ENCODE results near the gene OR12D1. TPM values are rescaled to one million over a fixed set of nuclear protein-coding genes. Genes with fewer than 3 reads are reported as not detected.
A peak's percentile ranks its signal among the peaks of the same experiment; 100 is the strongest.

The OR12D1 gene
- total and polyA plus RNA-seq, 2 of the 4 experiments (the other 2 are of a cell fraction) = not detected

DNA sequence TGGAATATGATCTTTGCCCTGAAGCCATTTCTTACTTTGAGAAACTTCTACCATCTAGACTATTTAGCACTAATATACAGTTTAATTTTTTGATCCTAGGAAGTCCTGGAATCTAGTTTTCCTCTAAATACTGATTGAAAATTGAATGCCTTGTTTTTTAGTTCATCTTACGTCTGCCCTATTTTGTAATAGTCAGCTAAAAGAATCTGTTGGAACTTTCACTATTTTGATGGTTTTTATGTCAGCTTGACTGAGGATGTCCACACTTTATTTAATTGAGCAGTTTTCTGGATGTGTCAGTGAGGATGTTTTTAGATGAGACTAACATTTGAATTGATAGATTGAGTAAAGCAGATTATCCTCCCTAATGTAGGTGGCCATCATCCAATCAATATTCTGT is 10.9 kb upstream of the OR12D1 start:
- intact Hi-C loops (cut with micrococcal nuclease) (no loop called here), dilution Hi-C loops (cut with HindIII; ENCODE audit: low sequenced_read_pairs, unreplicated experiment) (no loop called here), in situ Hi-C loops (cut with MboI; ENCODE audit: low sequenced_read_pairs) (no loop called here)
- H3K18ac ChIP-seq (ENCODE audit: low read depth, low read length) = no peak overlapping the region
- H3K9me3 ChIP-seq (ENCODE audit: control insufficient read depth, insufficient read depth, low read length) = no peaks in the 10 kb centered on the region; the same call in 1 of the 2 replicates
- DNase-seq = no peak
- H3K9ac ChIP-seq (ENCODE audit: low read depth, low read length) = no peak overlapping the region
- no peak overlapping the region for H2AK9ac ChIP-seq (replicated peaks; ENCODE audit: low read depth, low read length, poor library complexity)
- no peak overlapping the region for H3K4me3 ChIP-seq (ENCODE audit: insufficient read depth, low read depth, low read length)
- H2AFZ ChIP-seq (replicated peaks; ENCODE audit: low read length, poor library complexity) = no peak overlapping the region
- H2BK5ac ChIP-seq (ENCODE audit: low read depth, low read length, poor library complexity, severe bottlenecking) = no peak overlapping the region
- no peak overlapping the region for H3K56ac ChIP-seq (ENCODE audit: extremely low read depth, insufficient read depth, low read length)
- H4K5ac ChIP-seq (ENCODE audit: low read depth, low read length) = no peak overlapping the region
- no peak overlapping the region for H3K4me2 ChIP-seq (ENCODE audit: low read depth, low read length)
- H3K9me1 ChIP-seq (ENCODE audit: insufficient read depth, low read length) = no peaks in the 10 kb centered on the region
- TF ChIP-seq, protein P1, sequence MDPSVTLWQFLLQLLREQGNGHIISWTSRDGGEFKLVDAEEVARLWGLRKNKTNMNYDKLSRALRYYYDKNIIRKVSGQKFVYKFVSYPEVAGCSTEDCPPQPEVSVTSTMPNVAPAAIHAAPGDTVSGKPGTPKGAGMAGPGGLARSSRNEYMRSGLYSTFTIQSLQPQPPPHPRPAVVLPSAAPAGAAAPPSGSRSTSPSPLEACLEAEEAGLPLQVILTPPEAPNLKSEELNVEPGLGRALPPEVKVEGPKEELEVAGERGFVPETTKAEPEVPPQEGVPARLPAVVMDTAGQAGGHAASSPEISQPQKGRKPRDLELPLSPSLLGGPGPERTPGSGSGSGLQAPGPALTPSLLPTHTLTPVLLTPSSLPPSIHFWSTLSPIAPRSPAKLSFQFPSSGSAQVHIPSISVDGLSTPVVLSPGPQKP (IDR thresholded peaks at IDR 0.05; ENCODE audit: borderline replicate concordance, low read depth, low read length) = no peak
- peak; percentile 24; the same call in 1 of the 2 replicates for TF ChIP-seq MAFK (IDR thresholded peaks at IDR 0.05; ENCODE audit: low read depth, low read length)
- H3K27me3 ChIP-seq (ENCODE audit: control insufficient read depth, insufficient read depth, low read length) = no peaks in the 10 kb centered on the region
- no peak overlapping the region for H3K23ac ChIP-seq (ENCODE audit: low read depth, low read length)
- no peaks in the 10 kb centered on the region for H4K20me1 ChIP-seq (ENCODE audit: insufficient read depth, low read length)
- no peak overlapping the region for H2BK20ac ChIP-seq (ENCODE audit: low read depth, low read length)
- H2BK120ac ChIP-seq (ENCODE audit: low read depth, low read length) = no peak overlapping the region
- WGBS, 2 experiments (ENCODE audit: extremely low coverage in 2 of 2, insufficient read length in 1 of 2) = no CpG with 5 or more reads among the region's 1 CpG
- H3K4me1 ChIP-seq (ENCODE audit: control insufficient read depth, insufficient read depth, low read length) = no peaks in the 10 kb centered on the region
- no peak overlapping the region for H3K27ac ChIP-seq (ENCODE audit: insufficient read depth, low read length)
- H3K4ac ChIP-seq (ENCODE audit: low read depth, low read length) = no peak overlapping the region
- H2AK5ac ChIP-seq (ENCODE audit: low read depth, low read length) = no peak overlapping the region
- H3K79me1 ChIP-seq (ENCODE audit: low read depth in 1 of 2, low read length in 2 of 2) = no peaks in the 10 kb centered on the region
- H4K91ac ChIP-seq (ENCODE audit: insufficient read depth, low read depth, low read length) = no peak overlapping the region
- ATAC-seq (ENCODE audit: low read depth) = no peak
- ChIA-PET POLR2A (ENCODE audit: unreplicated experiment) (no interaction called here), CTCF (no interaction called here)
- no peak overlapping the region for H4K8ac ChIP-seq (ENCODE audit: low read depth in 2 of 2, low read length in 2 of 2)
- H2BK15ac ChIP-seq (ENCODE audit: low read depth, low read length) = no peak overlapping the region
- BruUV-seq (replicated peaks) = no TSS peak
- H3K14ac ChIP-seq (replicated peaks; ENCODE audit: low read depth, low read length) = no peak overlapping the region
- H3K36me3 ChIP-seq (ENCODE audit: control insufficient read depth, insufficient read depth, low read length) = no peaks in the 10 kb centered on the region

Data from IMR-90 (cell line).